ENCODE measurements around the gene CEP170. TPM values are rescaled to one million over a fixed set of nuclear protein-coding genes. Genes with fewer than 3 reads are reported as not detected.

Gene CEP170
- total RNA-seq, 1 experiment from 2014 or later = 97.7 TPM

GRCh38 chr1:243287123-243287460 is 32.0 kb upstream of the CEP170 start:
- Histone ChIP-seq H3K9ac (ENCODE audit: extremely low read depth, insufficient read length, low read length) (no peak overlapping the region), H3K27me3 (ENCODE audit: insufficient read depth, low read length) (no peaks in the 10 kb centered on the region), H3K27ac (ENCODE audit: insufficient read length, low read depth, low read length) (no peak overlapping the region), H3K18ac (ENCODE audit: insufficient read length, low read depth, low read length) (no peak overlapping the region), H3K23me2 (ENCODE audit: insufficient read length, low read depth, low read length, poor library complexity, severe bottlenecking) (no peaks in the 10 kb centered on the region), H2BK15ac (ENCODE audit: low read depth, low read length) (no peak overlapping the region), H3K14ac (ENCODE audit: insufficient read depth, low read length) (no peak overlapping the region), H2BK5ac (ENCODE audit: insufficient read length, low read length) (no peak overlapping the region), H3K79me2 (ENCODE audit: insufficient read depth, low read length) (no peaks in the 10 kb centered on the region), H2AFZ (ENCODE audit: low read length) (no peak overlapping the region), H2BK120ac (ENCODE audit: low read depth, low read length, poor library complexity, severe bottlenecking) (no peak overlapping the region), H4K8ac (replicated peaks; ENCODE audit: insufficient read length, low read depth, low read length) (no peak overlapping the region), H3K23ac (ENCODE audit: insufficient read length, low read depth, low read length) (no peak overlapping the region), H4K91ac (ENCODE audit: insufficient read length, low read depth, low read length) (no peak overlapping the region), H3K79me1 (ENCODE audit: insufficient read depth, low read depth, low read length, poor library complexity, severe bottlenecking) (no peaks in the 10 kb centered on the region), H4K5ac (ENCODE audit: insufficient read length, low read depth, low read length) (no peak overlapping the region), H3K4me1 (ENCODE audit: insufficient read depth, low read length) (no peaks in the 10 kb centered on the region; the same call in 1 of the 2 replicates), H2BK20ac (ENCODE audit: low read depth, low read length, poor library complexity, severe bottlenecking) (no peak overlapping the region), H2BK12ac (ENCODE audit: insufficient read length, low read depth, low read length) (no peak overlapping the region), H3K9me3 (ENCODE audit: control insufficient read depth, low read depth, low read length) (no peaks in the 10 kb centered on the region), H4K20me1 (ENCODE audit: control insufficient read depth, insufficient read depth, insufficient read length) (no peaks in the 10 kb centered on the region), H3K56ac (ENCODE audit: insufficient read length, low read depth, low read length) (no peak overlapping the region), H3K4me2 (ENCODE audit: insufficient read depth, insufficient read length, low read length) (no peak overlapping the region), H3K4ac (ENCODE audit: low read depth, low read length) (no peak overlapping the region), H2AK5ac (ENCODE audit: insufficient read length, low read length) (no peak overlapping the region), H3T11ph (ENCODE audit: low read length) (no peak overlapping the region)
- H3K4me1 Mint-ChIP-seq = peaks cover 11 to 15% of the 10 kb centered on the region in 2 experiments
- peaks cover 2 to 3% of the 10 kb centered on the region in 2 experiments; a peak in 2 of 5 replicates for H3K9me3 Mint-ChIP-seq
- H3K27me3 Mint-ChIP-seq (ENCODE audit: low read depth) = no peaks in the 10 kb centered on the region
- DNase-seq = no peak
- no peak overlapping the region for H3K4me3 Mint-ChIP-seq
- no peak overlapping the region for H3K27ac Mint-ChIP-seq
- peaks cover 2 to 5% (median 4%) of the 10 kb centered on the region in 3 experiments; a peak in 4 of 7 replicates for H3K36me3 Mint-ChIP-seq (ENCODE audit: insufficient read depth in 1 of 3, low read depth in 3 of 3)
- no peak for TF ChIP-seq CTCF (conservative IDR thresholded peaks at IDR 0.05)
- WGBS (ENCODE audit: extremely low coverage, insufficient read length, low lambda C conversion rate) = no CpG with 5 or more reads among the region's 2 CpGs
